ENCODE results near the gene LYPD8. TPM values are rescaled to one million over a fixed set of nuclear protein-coding genes. Genes with fewer than 3 reads are reported as not detected.
"Not testable (repeated sequence)": the region's sequence is repeated elsewhere in the genome, so short reads cannot be mapped to it uniquely, and the experiment has no call there.

Gene LYPD8
- total RNA-seq, 1 experiment from 2014 or later, result not detected

GRCh38 chr1:248790456-248790855 is 34.9 kb upstream of the LYPD8 start:
- no peaks in the 10 kb centered on the region for H3K27me3 ChIP-seq (replicated peaks; ENCODE audit: control insufficient read depth, insufficient read depth, low read length)
- Mint-ChIP-seq H3K4me1 (ENCODE audit: low read depth, unreplicated experiment) (no peaks in the 10 kb centered on the region), H3K27ac (ENCODE audit: unreplicated experiment) (no peak overlapping the region), H3K36me3 (ENCODE audit: insufficient read depth, unreplicated experiment) (no peaks in the 10 kb centered on the region), H3K4me3 (ENCODE audit: unreplicated experiment) (no peak overlapping the region), H3K27me3 (ENCODE audit: insufficient read depth, unreplicated experiment) (no peaks in the 10 kb centered on the region), H3K9me3 (ENCODE audit: unreplicated experiment) (peaks cover 9% of the 10 kb centered on the region)
- no TSS peak for BruUV-seq (replicated peaks)
- DNase-seq, result no peak
- intact Hi-C loops (cut with micrococcal nuclease; ENCODE audit: unreplicated experiment), result loop anchor here (5.0 kb wide), 1 partner anchor 33 kb away; the partner anchor contains the start of gene LYPD8
- CTCF ChIA-PET, result interaction anchor here (0.6 kb wide), 1 partner anchor 35 kb away, joined by 5 read pairs; the partner anchor contains the start of gene SH3BP5L
- POLR2A ChIA-PET, result no interaction called here
- no peaks in the 10 kb centered on the region for H3K36me3 ChIP-seq (ENCODE audit: control insufficient read depth, insufficient read depth, low read length)
- no peaks in the 10 kb centered on the region for H3K9me3 ChIP-seq
- no peak overlapping the region for H3K4me3 ChIP-seq (ENCODE audit: low read depth, low read length)
- no peak for TF ChIP-seq CTCF (IDR thresholded peaks at IDR 0.05; ENCODE audit: insufficient read depth in 1 of 2, low read depth in 1 of 2, low read length in 1 of 2, severe bottlenecking in 1 of 2, unreplicated experiment in 1 of 2)
- H3K4me1 ChIP-seq, result peaks cover 11% of the 10 kb centered on the region; the same call in 1 of the 2 replicates

GRCh38 chr1:248789337-248789736 is 33.8 kb upstream of the LYPD8 start:
- peaks cover 11% of the 10 kb centered on the region; the same call in 1 of the 2 replicates for H3K4me1 ChIP-seq
- H3K36me3 Mint-ChIP-seq (ENCODE audit: insufficient read depth, unreplicated experiment); CTCF ChIA-PET; H3K36me3 ChIP-seq (ENCODE audit: control insufficient read depth, insufficient read depth, low read length); H3K27me3 Mint-ChIP-seq (ENCODE audit: insufficient read depth, unreplicated experiment); POLR2A ChIA-PET; H3K4me1 Mint-ChIP-seq (ENCODE audit: low read depth, unreplicated experiment); H3K4me3 Mint-ChIP-seq (ENCODE audit: unreplicated experiment); H3K4me3 ChIP-seq (ENCODE audit: low read depth, low read length); H3K9me3 Mint-ChIP-seq (ENCODE audit: unreplicated experiment); intact Hi-C loops (cut with micrococcal nuclease; ENCODE audit: unreplicated experiment); BruUV-seq (replicated peaks); H3K27ac Mint-ChIP-seq (ENCODE audit: unreplicated experiment); H3K9me3 ChIP-seq; H3K27me3 ChIP-seq (replicated peaks; ENCODE audit: control insufficient read depth, insufficient read depth, low read length); DNase-seq: not testable (repeated sequence)

- Mint-ChIP-seq H3K4me1 (ENCODE audit: low read depth, unreplicated experiment) (no peaks in the 10 kb centered on the region), H3K27ac (ENCODE audit: unreplicated experiment) (no peak overlapping the region), H3K27me3 (ENCODE audit: insufficient read depth, unreplicated experiment) (no peaks in the 10 kb centered on the region), H3K9me3 (ENCODE audit: unreplicated experiment) (no peaks in the 10 kb centered on the region), H3K4me3 (ENCODE audit: unreplicated experiment) (no peak overlapping the region), H3K36me3 (ENCODE audit: insufficient read depth, unreplicated experiment) (no peaks in the 10 kb centered on the region)
- Histone ChIP-seq H3K36me3 (ENCODE audit: control insufficient read depth, insufficient read depth, low read length) (no peaks in the 10 kb centered on the region), H3K27me3 (replicated peaks; ENCODE audit: control insufficient read depth, insufficient read depth, low read length) (no peaks in the 10 kb centered on the region), H3K4me1 (peaks cover 11% of the 10 kb centered on the region; the same call in 1 of the 2 replicates), H3K4me3 (ENCODE audit: low read depth, low read length) (no peak overlapping the region), H3K9me3 (no peaks in the 10 kb centered on the region)
- ChIA-PET POLR2A (no interaction called here), CTCF (no interaction called here)
- intact Hi-C loops (cut with micrococcal nuclease; ENCODE audit: unreplicated experiment), result no loop called here
- BruUV-seq (replicated peaks), result no TSS peak
- DNase-seq, result no peak
- no peak for TF ChIP-seq CTCF (IDR thresholded peaks at IDR 0.05; ENCODE audit: insufficient read depth in 1 of 2, low read depth in 1 of 2, low read length in 1 of 2, severe bottlenecking in 1 of 2, unreplicated experiment in 1 of 2)
Observed at GRCh38 chr1:248788327-248788726, 32.8 kb upstream of the LYPD8 start.

- BruUV-seq (replicated peaks), result no TSS peak
- peaks cover 11% of the 10 kb centered on the region; the same call in 1 of the 2 replicates for H3K4me1 ChIP-seq
- no peak overlapping the region for H3K4me3 Mint-ChIP-seq (ENCODE audit: unreplicated experiment)
- H3K9me3 ChIP-seq, result no peaks in the 10 kb centered on the region
- no peak overlapping the region for H3K4me3 ChIP-seq (ENCODE audit: low read depth, low read length)
- no peaks in the 10 kb centered on the region for H3K4me1 Mint-ChIP-seq (ENCODE audit: low read depth, unreplicated experiment)
- no peaks in the 10 kb centered on the region for H3K36me3 ChIP-seq (ENCODE audit: control insufficient read depth, insufficient read depth, low read length)
- DNase-seq, result no peak
- H3K36me3 Mint-ChIP-seq (ENCODE audit: insufficient read depth, unreplicated experiment), result no peaks in the 10 kb centered on the region
- H3K9me3 Mint-ChIP-seq (ENCODE audit: unreplicated experiment), result peaks cover 1% of the 10 kb centered on the region
- intact Hi-C loops (cut with micrococcal nuclease; ENCODE audit: unreplicated experiment), result no loop called here
- TF ChIP-seq CTCF (IDR thresholded peaks at IDR 0.05; ENCODE audit: insufficient read depth in 1 of 2, low read depth in 1 of 2, low read length in 1 of 2, severe bottlenecking in 1 of 2, unreplicated experiment in 1 of 2), result no peak
- H3K27me3 Mint-ChIP-seq (ENCODE audit: insufficient read depth, unreplicated experiment), result no peaks in the 10 kb centered on the region
- H3K27ac Mint-ChIP-seq (ENCODE audit: unreplicated experiment), result no peak overlapping the region
- ChIA-PET CTCF (no interaction called here), POLR2A (no interaction called here)
- H3K27me3 ChIP-seq (replicated peaks; ENCODE audit: control insufficient read depth, insufficient read depth, low read length), result no peaks in the 10 kb centered on the region
Observed at GRCh38 chr1:248787430-248787829, 31.9 kb upstream of the LYPD8 start.

Data from Caco-2 (cell line).